Endothelial cell of umbilical vein (primary cell): ENCODE measurements around the gene EIF4B. TPM values are rescaled to one million over a fixed set of nuclear protein-coding genes. Genes with fewer than 3 reads are reported as not detected.

Experiments
- BruUV-seq: library from RNA; stranded (reverse); fragments of 400-500 nt; replicated peaks from 2 replicates; lab custom pipeline; 2021; lab: Mats Ljungman, UMichigan
- CTCF ChIA-PET: fragments of 300-600, 350-600 bp; sonication (Branson Sonifier 250); formaldehyde crosslinking; loops from one replicate; lab custom pipeline; 2021; ENCODE audit warnings: antibody characterized with exemption, inconsistent platforms; lab: Charles Lee
- POLR2A ChIA-PET: fragments of 300-600, 350-600 bp; sonication (Branson Sonifier 250); formaldehyde crosslinking; loops from one replicate; lab custom pipeline; 2021; ENCODE audit warnings: antibody characterized with exemption, inconsistent platforms; lab: Charles Lee
- DNase-seq: peaks from one replicate; pipeline ENCODE4 v3.0.0-alpha.2; 2011; ENCODE audit warnings: low read depth, low spot score
- FAIRE-seq: peaks from 2 replicates; lab custom pipeline; 2011; peaks lifted over from hg19 to GRCh38; lab: Jason Lieb, UNC
- H2AFZ ChIP-seq: 2 replicates; pipeline ENCODE4 v1.6.0; 2012; ENCODE audit warnings: low read depth, low read length, control low read depth, inconsistent platforms
- H3K27ac ChIP-seq: 2 replicates; pipeline ENCODE4 v1.5.1; 2011; ENCODE audit warnings: low read depth, mild to moderate bottlenecking, control low read depth, low read length, moderate library complexity; ENCODE audit not compliant: insufficient read depth
- H3K27me3 ChIP-seq, 2 experiments: 2 replicates each; pipeline versions ENCODE4 v1.6.0 to v1.6.1; 2011; ENCODE audit warnings: low read length in 2 of 2, mixed read lengths in 1 of 2; ENCODE audit not compliant: control insufficient read depth in 2 of 2, insufficient read depth in 2 of 2
- H3K36me3 ChIP-seq, 2 experiments: 2 replicates in 1 of 2; 3 replicates in 1 of 2; pipeline ENCODE4 v1.5.1; 2011; ENCODE audit warnings: low read length in 2 of 2, mild to moderate bottlenecking in 1 of 2, moderate library complexity in 1 of 2; ENCODE audit not compliant: control insufficient read depth in 2 of 2, insufficient read depth in 2 of 2; ENCODE audit errors: extremely low read depth in 1 of 2
- H3K4me1 ChIP-seq: 3 replicates; pipeline ENCODE4 v1.5.1; 2011; ENCODE audit warnings: mild to moderate bottlenecking, low read length; ENCODE audit not compliant: control insufficient read depth, insufficient read depth; ENCODE audit errors: extremely low read depth
- H3K4me2 ChIP-seq: 2 replicates; pipeline ENCODE4 v1.6.1; 2011; ENCODE audit warnings: low read length, control low read depth, mixed read lengths; ENCODE audit not compliant: insufficient read depth
- H3K4me3 ChIP-seq, 3 experiments: fragments of 200-600 bp in 1 of 3; sonication (generic), shearing (Covaris generic) in 1 of 3; replicated peaks in 1 of 3; 2 replicates each; pipeline ENCODE4 v1.5.1; 2011 to 2016; ENCODE audit warnings: control low read depth in 3 of 3, low read length in 3 of 3, mild to moderate bottlenecking in 2 of 3, inconsistent platforms in 1 of 3, low read depth in 1 of 3, moderate library complexity in 1 of 3; ENCODE audit not compliant: insufficient read depth in 1 of 3
- H3K79me2 ChIP-seq: 2 replicates; pipeline ENCODE4 v1.6.0; 2012; ENCODE audit warnings: low read length, inconsistent platforms; ENCODE audit not compliant: control insufficient read depth, insufficient read depth
- H3K9ac ChIP-seq: replicated peaks from 2 replicates; pipeline ENCODE3; 2011; ENCODE audit warnings: low read length, control low read depth; ENCODE audit not compliant: insufficient read depth; ENCODE audit errors: extremely low read depth
- H3K9me1 ChIP-seq: replicated peaks from 3 replicates; pipeline ENCODE4 v1.6.0; 2011; ENCODE audit warnings: mild to moderate bottlenecking, low read length; ENCODE audit not compliant: control insufficient read depth, insufficient read depth; ENCODE audit errors: extremely low read depth
- H3K9me3 ChIP-seq: replicated peaks from 2 replicates; pipeline ENCODE4 v1.5.1; 2012; ENCODE audit warnings: low read length, inconsistent platforms; ENCODE audit not compliant: control insufficient read depth, insufficient read depth
- H4K20me1 ChIP-seq: replicated peaks from 2 replicates; pipeline ENCODE3; 2011; ENCODE audit warnings: mild to moderate bottlenecking, low read length; ENCODE audit not compliant: control insufficient read depth, insufficient read depth; ENCODE audit errors: extremely low read depth
- EZH2 ChIP-seq: IDR thresholded peaks from 2 replicates; pipeline ENCODE4 v1.6.1; 2012; ENCODE audit warnings: borderline replicate concordance, low read depth, mild to moderate bottlenecking, moderate library complexity, low read length, inconsistent platforms; ENCODE audit not compliant: severe bottlenecking
- FOS ChIP-seq: IDR thresholded peaks from 2 replicates; pipeline ENCODE4 v1.6.1; 2011; ENCODE audit warnings: mild to moderate bottlenecking, low read length, moderate library complexity, borderline replicate concordance; ENCODE audit not compliant: insufficient read depth
- GATA2 ChIP-seq: IDR thresholded peaks from 2 replicates; pipeline ENCODE4 v1.7.0; 2011; ENCODE audit warnings: low read depth, mild to moderate bottlenecking, moderate library complexity, mixed read lengths, low read length; ENCODE audit not compliant: insufficient read length, insufficient read depth
- JUN ChIP-seq: IDR thresholded peaks from 2 replicates; pipeline ENCODE4 v1.6.1; 2011; ENCODE audit warnings: borderline replicate concordance, low read depth; ENCODE audit not compliant: insufficient read length, insufficient read depth
- MYC ChIP-seq: IDR thresholded peaks from one replicate; pipeline ENCODE4 v1.6.1; 2011; ENCODE audit warnings: mild to moderate bottlenecking, low read depth, low read length
- POLR2A ChIP-seq: IDR thresholded peaks from 2 replicates; pipeline ENCODE4 v1.6.1; 2012; ENCODE audit warnings: low read depth, mild to moderate bottlenecking, control low read depth, low read length
- POLR2AphosphoS5 ChIP-seq: IDR thresholded peaks from 2 replicates; pipeline ENCODE4 v1.6.1; 2012; ENCODE audit warnings: low read depth, mild to moderate bottlenecking, control low read depth, low read length, moderate library complexity; ENCODE audit not compliant: insufficient read depth
- dilution Hi-C: fragments of 300-500 bp; cut with MboI; formaldehyde crosslinking; loops from one replicate; pipeline ENCODE4 v1.15.0; 2019; ENCODE audit warnings: low sequenced_read_pairs; ENCODE audit not compliant: extremely low pct_ligation_motif_present
- intact Hi-C: fragments of 100-400 bp; cut with micrococcal nuclease; formaldehyde crosslinking; loops from one replicate; pipeline ENCODE4 v1.10.0; 2022
- polyA plus RNA-seq, 4 experiments: library from polyadenylated mRNA; depleted of rRNA in 3 of 4; stranded (reverse) in 3 of 4; unstranded in 1 of 4; fragments of >200 nt; gene quantifications; 2 replicates each; pipeline versions ENCODE4 v1.2.1 to v1.2.3, GENCODE V29; 2011 to 2012; ENCODE audit warnings: missing spikeins in 1 of 4
- total RNA-seq: library from RNA; stranded (reverse); gene quantifications from 2 replicates; pipeline ENCODE4 v1.2.3, GENCODE V29; 2021
- TF ChIP-seq, protein P1 (sequence below): IDR thresholded peaks from 2 replicates; pipeline ENCODE4 v1.6.1; 2011; ENCODE audit not compliant: insufficient read depth, insufficient read length
- TF ChIP-seq, protein P2 (sequence below), 2 donors: IDR thresholded peaks; 1 replicate in 1 of 2; 2 replicates in 1 of 2; pipeline ENCODE4 v1.5.1; 2011; ENCODE audit warnings: low read length in 2 of 2, mild to moderate bottlenecking in 2 of 2, moderate library complexity in 2 of 2, control low read depth in 1 of 2, inconsistent platforms in 1 of 2, low read depth in 1 of 2; ENCODE audit not compliant: insufficient read depth in 1 of 2; ENCODE audit errors: extremely low read depth in 1 of 2

The EIF4B gene
- total and polyA plus RNA-seq, 2 donors (not counting 3 experiments of a cell fraction or from before 2014, with no cell fraction given): 233 to 382 TPM

- H4K20me1 ChIP-seq: no peaks in the 10 kb centered on the region
- H3K36me3 ChIP-seq: peaks cover 5 to 56% of the 10 kb centered on the region in 2 experiments
- ChIA-PET CTCF (interaction anchor here (14.2 kb wide), 1 partner anchor 40 kb away, joined by 463 read pairs; the partner anchor contains the start of genes IGFBP6 and SOAT2), POLR2A (interaction anchor here (1.1 kb wide), 1 partner anchor 54 kb away, joined by 3 read pairs; the partner anchor contains the start of gene EIF4B)
- H3K4me1 ChIP-seq: peaks cover 10% of the 10 kb centered on the region
- intact Hi-C loops (no loop called here), dilution Hi-C loops (no loop called here)
- DNase-seq (no peak), FAIRE-seq (no peak)
- no peak overlapping the region for H3K27ac ChIP-seq
- no peak for TF ChIP-seq POLR2AphosphoS5
- H2AFZ ChIP-seq: no peak overlapping the region
- H3K9ac ChIP-seq: no peak overlapping the region
- no peaks in the 10 kb centered on the region for H3K9me3 ChIP-seq
- H3K79me2 ChIP-seq: no peaks in the 10 kb centered on the region
- H3K9me1 ChIP-seq: no peaks in the 10 kb centered on the region
- no peak overlapping the region for H3K4me3 ChIP-seq
- H3K4me2 ChIP-seq: no peak overlapping the region
- no peaks in the 10 kb centered on the region for H3K27me3 ChIP-seq
- no TSS peak for BruUV-seq
These were observed 53.9 kb downstream of the EIF4B start for GRCh38 chr12:53060064-53060720.

GRCh38 chr12:53060721-53061276 lies 54.5 kb downstream of the EIF4B start:
- peak; percentile 24 for DNase-seq
- intact Hi-C loops: loop anchor here (1.0 kb wide), 1 partner anchor 10 kb away; the partner anchor contains the start of gene TNS2
- Histone ChIP-seq H3K4me1 (peaks cover 10% of the 10 kb centered on the region), H3K79me2 (no peaks in the 10 kb centered on the region), H3K27me3 (no peaks in the 10 kb centered on the region), H3K9ac (no peak overlapping the region), H3K9me3 (no peaks in the 10 kb centered on the region), H3K4me2 (no peak overlapping the region), H3K27ac (no peak overlapping the region), H2AFZ (no peak overlapping the region), H3K9me1 (no peaks in the 10 kb centered on the region), H3K36me3 (peaks cover 5 to 52% of the 10 kb centered on the region in 2 experiments), H3K4me3 (no peak overlapping the region), H4K20me1 (no peaks in the 10 kb centered on the region)
- dilution Hi-C loops: no loop called here
- BruUV-seq: TSS peak; percentile 9
- no peak for FAIRE-seq
- ChIA-PET POLR2A (interaction anchor here (1.1 kb wide), 1 partner anchor 54 kb away, joined by 3 read pairs; the partner anchor contains the start of gene EIF4B), CTCF (interaction anchor here (1.2 to 14.2 kb wide), 2 partner anchors 13 to 39 kb away, joined by 6 to 463 read pairs; partner anchors contain the start of genes IGFBP6 and SOAT2)
- TF ChIP-seq, protein P1, sequence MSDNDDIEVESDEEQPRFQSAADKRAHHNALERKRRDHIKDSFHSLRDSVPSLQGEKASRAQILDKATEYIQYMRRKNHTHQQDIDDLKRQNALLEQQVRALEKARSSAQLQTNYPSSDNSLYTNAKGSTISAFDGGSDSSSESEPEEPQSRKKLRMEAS: no peak
- no peak for TF ChIP-seq JUN
- TF ChIP-seq, protein P2, sequence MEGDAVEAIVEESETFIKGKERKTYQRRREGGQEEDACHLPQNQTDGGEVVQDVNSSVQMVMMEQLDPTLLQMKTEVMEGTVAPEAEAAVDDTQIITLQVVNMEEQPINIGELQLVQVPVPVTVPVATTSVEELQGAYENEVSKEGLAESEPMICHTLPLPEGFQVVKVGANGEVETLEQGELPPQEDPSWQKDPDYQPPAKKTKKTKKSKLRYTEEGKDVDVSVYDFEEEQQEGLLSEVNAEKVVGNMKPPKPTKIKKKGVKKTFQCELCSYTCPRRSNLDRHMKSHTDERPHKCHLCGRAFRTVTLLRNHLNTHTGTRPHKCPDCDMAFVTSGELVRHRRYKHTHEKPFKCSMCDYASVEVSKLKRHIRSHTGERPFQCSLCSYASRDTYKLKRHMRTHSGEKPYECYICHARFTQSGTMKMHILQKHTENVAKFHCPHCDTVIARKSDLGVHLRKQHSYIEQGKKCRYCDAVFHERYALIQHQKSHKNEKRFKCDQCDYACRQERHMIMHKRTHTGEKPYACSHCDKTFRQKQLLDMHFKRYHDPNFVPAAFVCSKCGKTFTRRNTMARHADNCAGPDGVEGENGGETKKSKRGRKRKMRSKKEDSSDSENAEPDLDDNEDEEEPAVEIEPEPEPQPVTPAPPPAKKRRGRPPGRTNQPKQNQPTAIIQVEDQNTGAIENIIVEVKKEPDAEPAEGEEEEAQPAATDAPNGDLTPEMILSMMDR (IDR thresholded peaks at IDR 0.05; ENCODE audit: extremely low read depth in 1 of 2, insufficient read depth in 1 of 2, low read depth in 1 of 2, low read length in 2 of 2): no peak
- TF ChIP-seq GATA2: no peak
- no peak for TF ChIP-seq FOS
- TF ChIP-seq EZH2: no peak
- no peak for TF ChIP-seq POLR2A
- TF ChIP-seq MYC: no peak
- no peak for TF ChIP-seq POLR2AphosphoS5
